Left kidney (tissue), 2 donors: ENCODE results near the gene GALNTL6. TPM values are rescaled to one million over a fixed set of nuclear protein-coding genes. Genes with fewer than 3 reads are reported as not detected.
"Not testable (repeated sequence)": the region's sequence is repeated elsewhere in the genome, so short reads cannot be mapped to it uniquely, and the experiment has no call there.

Experiments
- DNase-seq: peaks from one replicate; pipeline ENCODE4 v3.0.0-alpha.2; 2013
- polyA plus RNA-seq: library from polyadenylated mRNA; unstranded; fragments of 120-200 nt; gene quantifications from one replicate; pipeline ENCODE4 v1.2.1, GENCODE V29; 2013; ENCODE audit not compliant: insufficient read length

GALNTL6 gene
- polyA plus RNA-seq, 1 donor: 0.78 TPM

- DNase-seq: no peak
Measured at GRCh38 chr4:172869621-172870268, 1056.5 kb downstream of the GALNTL6 start.

GRCh38 chr4:172871381-172871780 lies 1058.2 kb downstream of the GALNTL6 start:
- DNase-seq: no peak

GRCh38 chr4:172874944-172875343 lies 1061.7 kb downstream of the GALNTL6 start:
- DNase-seq: no peak

- DNase-seq: no peak
Measured at GRCh38 chr4:172876394-172876793, 1063.2 kb downstream of the GALNTL6 start.

- DNase-seq: no peak
Measured at GRCh38 chr4:172881645-172882044, 1068.4 kb downstream of the GALNTL6 start.

DNA sequence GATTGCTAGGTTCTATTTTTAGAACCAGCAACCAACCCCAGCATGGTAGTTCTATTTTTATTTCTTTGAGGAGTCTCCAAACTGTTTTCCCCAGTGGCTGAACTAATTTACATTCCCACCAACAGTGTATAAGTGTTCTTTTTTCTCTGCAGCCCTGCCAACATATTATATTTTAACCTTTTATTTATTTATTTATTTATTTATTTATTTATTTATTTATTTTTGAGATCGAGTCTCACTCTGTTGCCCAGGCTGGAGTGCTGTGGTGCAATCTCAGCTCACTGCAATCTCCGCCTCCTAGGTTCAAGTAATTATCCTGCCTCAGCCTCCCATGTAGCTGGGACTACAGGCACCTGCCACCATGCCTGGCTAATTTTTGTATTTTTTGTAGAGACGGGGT lies 1074.2 kb downstream of the GALNTL6 start:
- DNase-seq: not testable (repeated sequence)

DNA sequence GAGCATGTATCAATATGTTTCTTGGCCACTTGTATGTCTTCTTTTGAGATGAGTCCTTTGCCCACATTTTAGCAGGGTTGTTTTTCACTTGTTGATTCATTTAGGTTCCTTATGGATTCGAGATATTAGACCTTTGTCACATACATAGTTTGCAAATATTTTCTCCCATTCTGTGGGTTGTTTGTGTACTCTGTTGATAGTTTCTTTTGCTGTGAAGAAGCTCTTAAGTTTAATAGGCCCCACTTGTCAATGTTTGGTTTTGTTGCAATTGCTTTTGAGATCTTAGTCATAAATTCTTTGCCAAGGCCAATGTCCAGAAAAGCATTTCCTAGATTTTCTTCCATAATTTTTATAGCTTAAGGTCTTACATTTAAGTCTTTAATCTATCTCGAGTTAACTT lies 1074.8 kb downstream of the GALNTL6 start:
- no peak for DNase-seq

DNA sequence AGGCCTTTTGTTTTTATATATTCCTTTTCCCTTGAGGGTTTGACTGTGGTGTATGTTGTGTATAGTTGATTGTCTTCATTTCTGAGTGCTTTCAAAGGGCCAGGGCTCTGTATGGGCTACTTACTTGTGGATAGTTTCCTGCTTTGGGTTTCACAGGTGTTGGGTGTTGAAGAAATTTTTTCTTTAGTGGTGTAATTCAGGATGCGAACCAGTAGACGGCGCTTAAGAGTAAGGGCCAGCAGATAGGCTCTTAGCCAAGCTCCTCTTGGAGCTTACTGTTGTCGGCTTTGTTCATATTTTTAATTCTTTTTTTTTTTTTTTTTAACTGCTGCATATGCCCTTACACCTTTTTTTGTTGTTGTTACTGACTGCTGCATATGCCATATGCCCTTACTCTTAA lies 1079.1 kb downstream of the GALNTL6 start:
- no peak for DNase-seq

- no peak for DNase-seq
Measured at GRCh38 chr4:172895699-172896098, 1082.5 kb downstream of the GALNTL6 start.

DNA sequence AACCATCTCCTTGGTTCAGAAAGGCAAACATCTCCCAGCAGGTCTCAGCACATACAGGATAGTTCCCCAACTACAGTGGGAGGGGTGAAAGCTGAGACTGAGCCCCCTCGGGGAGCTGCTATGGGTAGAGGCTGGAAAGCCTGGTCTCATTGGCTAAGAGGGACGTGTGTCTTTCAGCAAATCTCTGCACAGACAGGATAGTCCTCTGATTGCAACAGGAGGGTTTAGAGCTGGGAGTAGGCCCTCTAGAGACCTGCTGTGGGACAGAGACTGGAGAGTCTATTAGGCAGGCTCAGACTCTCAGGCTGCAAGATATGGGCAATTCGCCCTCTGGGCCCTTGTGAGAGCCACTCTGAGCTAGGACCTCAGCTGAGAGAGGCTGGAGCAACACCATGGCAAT lies 1083.8 kb downstream of the GALNTL6 start:
- no peak for DNase-seq

- no peak for DNase-seq
Measured at GRCh38 chr4:172898715-172899114, 1085.5 kb downstream of the GALNTL6 start.

DNA sequence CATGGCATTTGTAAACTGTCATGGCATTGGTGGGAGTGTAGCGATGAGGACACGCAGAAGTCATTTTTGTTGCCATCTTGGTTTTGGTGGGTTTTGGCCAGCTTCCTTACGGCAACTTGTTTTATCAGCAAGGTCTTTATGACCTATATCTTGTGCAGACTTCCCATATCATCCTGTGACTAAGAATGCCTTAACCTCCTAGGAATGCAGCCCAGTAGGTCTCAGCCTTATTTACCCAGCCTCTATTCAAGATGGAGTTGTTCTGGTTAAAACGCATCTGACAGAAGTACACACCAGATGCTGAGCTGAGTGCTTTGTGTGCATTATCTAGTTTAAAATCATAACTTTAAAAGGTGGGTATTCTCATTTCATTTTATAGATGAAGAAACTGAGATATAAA lies 1086.7 kb downstream of the GALNTL6 start:
- no peak for DNase-seq

- no peak for DNase-seq
Measured at GRCh38 chr4:172900900-172901299, 1087.7 kb downstream of the GALNTL6 start.

- DNase-seq: not testable (repeated sequence)
Measured at GRCh38 chr4:172912468-172912867, 1099.3 kb downstream of the GALNTL6 start.

GRCh38 chr4:172917403-172917802 lies 1104.2 kb downstream of the GALNTL6 start:
- not testable (repeated sequence) for DNase-seq

DNA sequence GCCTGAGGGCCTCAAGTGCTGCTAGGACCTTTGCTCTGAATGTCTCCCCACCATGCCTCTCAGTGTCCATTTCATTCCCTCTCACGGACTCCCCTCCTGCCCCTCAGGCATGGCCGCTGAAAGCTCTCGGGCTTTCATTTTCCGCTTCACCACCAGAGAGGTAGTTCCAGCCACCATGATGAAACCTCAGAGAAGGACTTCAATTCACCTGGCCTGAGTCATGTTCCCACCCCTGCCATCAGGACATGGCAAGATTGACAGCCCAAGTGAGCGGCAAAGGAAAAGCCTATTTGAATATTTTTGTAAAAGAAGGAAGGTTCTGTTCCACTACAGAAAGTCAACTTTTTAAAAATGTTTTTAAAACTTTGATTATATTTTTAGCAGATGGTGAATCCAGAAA lies 1106.1 kb downstream of the GALNTL6 start:
- no peak for DNase-seq

DNA sequence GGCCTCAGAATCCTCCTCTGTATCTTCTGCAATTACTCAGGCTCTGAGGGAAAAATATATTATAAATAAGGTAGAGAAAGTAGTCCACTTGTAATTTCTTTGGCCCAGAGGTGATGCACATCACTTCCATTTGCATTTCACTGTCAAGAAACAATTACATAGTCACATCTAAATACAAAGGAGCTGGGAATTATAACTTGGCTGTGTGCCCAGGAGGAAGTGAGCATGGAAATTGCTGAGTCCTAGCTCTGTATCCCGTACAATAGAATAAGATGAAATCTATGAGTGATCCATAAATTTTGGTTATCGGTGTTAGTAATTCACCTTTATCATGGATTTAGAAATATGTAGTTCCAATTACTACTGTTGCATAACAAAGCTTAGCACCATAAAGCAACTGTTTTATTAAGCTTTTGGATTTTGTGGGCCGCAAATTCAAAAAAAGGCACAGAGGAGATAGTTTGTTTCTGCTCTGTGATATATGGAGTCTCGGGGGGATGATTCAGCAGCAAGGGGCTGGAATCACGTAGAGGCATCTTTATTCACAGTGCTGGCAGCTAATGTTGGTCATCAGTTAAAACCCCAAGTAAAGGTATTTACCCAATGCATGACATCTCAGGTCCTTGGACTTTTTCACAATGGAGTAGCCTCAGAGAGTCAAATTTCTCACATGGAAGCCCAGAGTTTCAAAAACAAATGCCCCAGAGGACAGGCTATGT lies 1114.1 kb downstream of the GALNTL6 start:
- no peak for DNase-seq

DNA sequence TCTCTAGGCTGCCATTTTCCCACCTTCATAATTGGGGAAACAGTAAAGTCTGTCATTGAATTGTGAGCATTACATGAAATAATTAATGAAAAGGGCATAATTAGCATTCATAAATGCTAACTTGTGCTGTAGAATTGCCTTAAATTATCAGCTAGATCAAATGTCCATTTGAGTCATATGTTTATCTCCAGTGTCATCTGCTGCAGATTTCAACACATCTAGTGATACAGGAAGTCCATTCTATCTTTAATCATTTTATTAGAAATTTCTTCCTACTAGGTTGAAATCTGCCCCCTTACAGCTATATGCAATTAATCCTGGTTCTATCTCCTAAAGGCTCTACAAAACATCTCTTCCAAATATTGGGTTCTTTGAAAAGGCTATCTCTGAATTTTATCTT lies 1115.1 kb downstream of the GALNTL6 start:
- no peak for DNase-seq

DNA sequence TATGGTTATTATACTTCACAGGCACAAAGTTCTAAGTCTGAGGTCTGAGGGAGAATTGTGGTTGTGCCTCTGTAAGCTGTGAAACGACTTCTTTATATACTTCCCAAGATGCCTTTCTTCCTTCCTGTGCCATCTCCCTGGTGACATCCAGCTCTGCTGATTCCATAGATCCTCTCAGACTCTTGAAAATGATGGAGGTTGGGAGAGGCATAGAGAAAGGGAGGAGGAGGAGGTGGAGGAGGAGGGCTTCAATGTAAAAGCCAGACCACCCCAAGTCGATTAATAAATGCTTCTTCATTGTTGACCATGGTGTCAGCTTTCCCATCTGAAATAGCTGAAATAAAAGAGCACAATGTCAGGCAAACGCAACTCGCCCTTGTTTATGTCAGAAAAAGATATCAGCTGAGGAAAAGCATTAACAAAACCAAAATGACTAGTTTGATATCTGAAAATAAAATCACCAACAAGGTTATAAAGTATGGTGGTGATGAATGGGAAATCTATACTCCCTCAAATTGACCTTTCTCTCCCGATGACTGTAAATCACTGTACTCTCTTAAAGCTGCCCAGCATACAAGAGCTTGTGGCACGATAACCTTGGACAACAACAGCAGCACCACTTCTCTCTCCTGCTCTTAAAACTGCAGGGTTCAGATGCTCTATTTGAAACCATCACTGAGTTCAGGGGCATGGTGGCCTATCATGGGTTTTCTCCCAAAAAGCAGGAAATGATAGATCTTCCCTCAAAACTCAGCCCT lies 1125.0 kb downstream of the GALNTL6 start:
- DNase-seq: no peak

DNA sequence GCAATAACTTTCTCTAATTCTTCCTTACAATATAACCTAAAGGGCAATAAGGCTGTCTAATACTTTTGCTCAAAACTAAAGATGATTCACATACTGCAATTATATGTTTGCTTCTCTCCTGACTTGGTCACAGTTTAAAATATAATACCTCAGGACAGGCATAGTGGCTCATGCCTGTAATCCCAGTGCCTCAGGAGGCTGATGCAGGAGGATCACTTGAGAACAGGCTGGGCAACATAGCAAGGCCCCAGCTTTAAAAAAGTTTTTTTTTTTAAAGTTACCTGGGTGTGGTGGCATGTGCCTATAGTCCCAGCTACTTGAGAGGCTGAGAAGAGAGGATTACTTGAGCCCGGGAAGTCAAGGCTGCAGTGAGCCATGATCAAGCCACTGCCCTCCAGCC lies 1125.7 kb downstream of the GALNTL6 start:
- no peak for DNase-seq

DNA sequence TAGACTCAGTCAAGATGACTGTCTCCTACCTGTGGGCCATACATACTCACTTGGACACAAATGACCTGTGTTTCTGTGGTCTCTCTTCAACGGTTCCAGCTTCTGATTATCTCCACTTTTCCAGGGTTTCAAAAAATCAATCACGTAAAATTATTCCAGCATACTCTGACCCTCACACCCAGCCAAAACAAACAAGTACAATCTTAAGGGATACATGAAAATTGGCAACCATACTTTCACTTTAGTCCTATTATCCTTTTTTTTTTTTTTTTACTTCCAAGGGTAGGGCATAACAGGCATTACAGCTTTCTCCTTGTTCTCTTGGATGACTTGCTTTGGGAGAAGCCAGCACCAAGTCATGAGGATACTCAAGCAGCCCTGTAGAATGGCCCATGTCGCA lies 1129.6 kb downstream of the GALNTL6 start:
- DNase-seq: no peak

GRCh38 chr4:172945611-172946010 lies 1132.4 kb downstream of the GALNTL6 start:
- DNase-seq: no peak

DNA sequence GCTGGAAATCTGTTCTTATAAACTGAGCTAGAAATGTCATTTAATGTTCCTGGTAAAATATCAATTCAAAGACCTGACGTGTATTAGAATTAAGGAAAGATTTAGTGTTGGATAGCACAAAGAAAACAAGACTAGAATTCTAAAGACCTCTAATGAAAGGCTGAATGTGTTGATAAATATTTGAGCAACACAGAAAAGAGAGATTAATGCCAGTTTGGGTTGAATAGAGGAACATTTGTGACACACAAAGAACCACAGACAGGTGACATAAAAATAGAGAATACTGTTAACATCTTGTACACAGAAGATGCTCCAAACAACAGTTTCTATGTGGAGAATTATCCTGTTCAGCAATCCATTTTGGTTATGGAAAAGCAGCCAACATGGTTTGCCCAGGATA lies 1133.3 kb downstream of the GALNTL6 start:
- DNase-seq: no peak
